ENCODE measurements around the gene CFH. TPM values are rescaled to one million over a fixed set of nuclear protein-coding genes. Genes with fewer than 3 reads are reported as not detected.

CFH gene
- total and polyA plus RNA-seq, 2 donors (not counting 3 experiments of a cell fraction or from before 2014, with no cell fraction given) = 20.7 to 25.3 TPM

- H3K27me3 ChIP-seq (ENCODE audit: control insufficient read depth in 2 of 2, insufficient read depth in 2 of 2, low read length in 2 of 2) = no peaks in the 10 kb centered on the region
- CTCF ChIA-PET = interaction anchor here (1.1 to 1.3 kb wide), 2 partner anchors 10 to 19 kb away, joined by 3 read pairs; no protein-coding TSS in a partner anchor
- intact Hi-C loops (cut with micrococcal nuclease) = no loop called here
- no peaks in the 10 kb centered on the region for H3K9me3 ChIP-seq (replicated peaks; ENCODE audit: control insufficient read depth, insufficient read depth, low read length)
- H3K4me1 ChIP-seq (ENCODE audit: control insufficient read depth, extremely low read depth, insufficient read depth, low read length) = no peaks in the 10 kb centered on the region
- FAIRE-seq = no peak
- no peaks in the 10 kb centered on the region for H3K79me2 ChIP-seq (ENCODE audit: control insufficient read depth, insufficient read depth, low read length)
- BruUV-seq (replicated peaks) = no TSS peak
- no peak overlapping the region for H3K9ac ChIP-seq (replicated peaks; ENCODE audit: extremely low read depth, insufficient read depth, low read length)
- H2AFZ ChIP-seq (ENCODE audit: low read depth, low read length) = no peak overlapping the region
- TF ChIP-seq POLR2A (IDR thresholded peaks at IDR 0.05; ENCODE audit: low read depth, low read length) = no peak
- TF ChIP-seq GATA2 (IDR thresholded peaks at IDR 0.05; ENCODE audit: insufficient read depth, insufficient read length, low read depth, low read length) = no peak
- TF ChIP-seq POLR2AphosphoS5 (IDR thresholded peaks at IDR 0.05; ENCODE audit: insufficient read depth, low read depth, low read length) = no peak
- TF ChIP-seq FOS (IDR thresholded peaks at IDR 0.05; ENCODE audit: borderline replicate concordance, insufficient read depth, low read length) = no peak
- no peak for TF ChIP-seq MAX (IDR thresholded peaks at IDR 0.05; ENCODE audit: insufficient read depth, insufficient read length)
- no peak for TF ChIP-seq JUN (IDR thresholded peaks at IDR 0.05; ENCODE audit: borderline replicate concordance, insufficient read depth, insufficient read length, low read depth)
- no peak for TF ChIP-seq EZH2 (IDR thresholded peaks at IDR 0.05; ENCODE audit: borderline replicate concordance, low read depth, low read length, severe bottlenecking)
- TF ChIP-seq MYC (IDR thresholded peaks at IDR 0.05; ENCODE audit: low read depth, low read length) = no peak
- TF ChIP-seq CTCF (IDR thresholded peaks at IDR 0.05; ENCODE audit: extremely low read depth in 1 of 2, insufficient read depth in 1 of 2, low read depth in 1 of 2, low read length in 2 of 2) = no peak
- no peak overlapping the region for H3K27ac ChIP-seq (ENCODE audit: insufficient read depth, low read depth, low read length)
- no peaks in the 10 kb centered on the region for H4K20me1 ChIP-seq (replicated peaks; ENCODE audit: control insufficient read depth, extremely low read depth, insufficient read depth, low read length)
- no peak for DNase-seq (ENCODE audit: low read depth, low spot score)
- no peaks in the 10 kb centered on the region for H3K9me1 ChIP-seq (replicated peaks; ENCODE audit: control insufficient read depth, extremely low read depth, insufficient read depth, low read length)
- no peak overlapping the region for H3K4me3 ChIP-seq (replicated peaks in 1 of 3; ENCODE audit: insufficient read depth in 1 of 3, low read depth in 1 of 3, low read length in 3 of 3)
- H3K4me2 ChIP-seq (ENCODE audit: insufficient read depth, low read length) = no peak overlapping the region
- dilution Hi-C loops (cut with MboI; ENCODE audit: extremely low pct_ligation_motif_present, low sequenced_read_pairs) = no loop called here
- POLR2A ChIA-PET = no interaction called here
- no peaks in the 10 kb centered on the region for H3K36me3 ChIP-seq (ENCODE audit: control insufficient read depth in 2 of 2, extremely low read depth in 1 of 2, insufficient read depth in 2 of 2, low read length in 2 of 2)
Observed at GRCh38 chr1:196734460-196734859, 82.6 kb downstream of the CFH start.

Data from endothelial cell of umbilical vein (primary cell).